C4-2B (cell line): ENCODE measurements around the gene ABHD2.

Experiments used
- ZFX ChIP-seq: fragments of 450-650 bp; IDR thresholded peaks from 2 replicates; pipeline ENCODE4 v1.6.1; 2017
- TF ChIP-seq, protein P1 (sequence below): fragments of 450-650 bp; conservative IDR thresholded peaks from 2 replicates; pipeline ENCODE4 v1.5.1; 2017; ENCODE audit warnings: mild to moderate bottlenecking

DNA sequence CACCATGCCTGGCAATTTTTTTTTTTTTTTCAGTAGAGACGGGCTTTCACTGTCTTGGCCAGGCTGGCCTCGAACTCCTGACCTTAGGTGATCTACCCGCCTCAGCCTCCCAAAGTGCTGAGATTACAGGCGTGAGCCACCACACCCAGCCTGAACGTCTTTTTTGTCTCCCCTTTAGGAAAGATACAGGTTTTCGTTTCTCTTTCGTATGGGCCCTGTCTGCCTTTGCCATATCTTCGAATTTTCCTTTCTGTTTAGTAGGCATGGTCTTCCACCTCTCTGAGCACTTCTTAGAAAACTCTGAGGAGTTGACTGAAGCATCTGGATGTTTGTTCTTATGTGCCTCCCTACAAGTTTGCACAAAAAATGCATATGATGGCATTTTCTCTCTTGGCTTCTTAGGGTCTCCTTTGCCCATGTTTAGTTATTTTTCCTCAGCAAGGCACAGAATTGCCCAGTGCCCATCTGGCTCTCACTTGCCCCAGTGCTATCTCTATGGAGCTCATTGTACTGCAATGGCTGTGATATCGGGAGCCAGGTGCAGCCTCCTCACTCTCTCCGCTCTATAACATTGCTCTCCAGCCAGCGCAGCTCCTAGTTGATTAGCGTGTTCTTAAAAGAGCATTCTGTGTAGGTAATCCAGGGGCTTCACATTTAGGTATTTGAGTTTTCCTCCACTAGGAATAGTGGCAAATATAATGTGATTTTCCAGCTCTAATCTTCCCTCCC lies 48.0 kb downstream of the ABHD2 start:
- TF ChIP-seq, protein P1, sequence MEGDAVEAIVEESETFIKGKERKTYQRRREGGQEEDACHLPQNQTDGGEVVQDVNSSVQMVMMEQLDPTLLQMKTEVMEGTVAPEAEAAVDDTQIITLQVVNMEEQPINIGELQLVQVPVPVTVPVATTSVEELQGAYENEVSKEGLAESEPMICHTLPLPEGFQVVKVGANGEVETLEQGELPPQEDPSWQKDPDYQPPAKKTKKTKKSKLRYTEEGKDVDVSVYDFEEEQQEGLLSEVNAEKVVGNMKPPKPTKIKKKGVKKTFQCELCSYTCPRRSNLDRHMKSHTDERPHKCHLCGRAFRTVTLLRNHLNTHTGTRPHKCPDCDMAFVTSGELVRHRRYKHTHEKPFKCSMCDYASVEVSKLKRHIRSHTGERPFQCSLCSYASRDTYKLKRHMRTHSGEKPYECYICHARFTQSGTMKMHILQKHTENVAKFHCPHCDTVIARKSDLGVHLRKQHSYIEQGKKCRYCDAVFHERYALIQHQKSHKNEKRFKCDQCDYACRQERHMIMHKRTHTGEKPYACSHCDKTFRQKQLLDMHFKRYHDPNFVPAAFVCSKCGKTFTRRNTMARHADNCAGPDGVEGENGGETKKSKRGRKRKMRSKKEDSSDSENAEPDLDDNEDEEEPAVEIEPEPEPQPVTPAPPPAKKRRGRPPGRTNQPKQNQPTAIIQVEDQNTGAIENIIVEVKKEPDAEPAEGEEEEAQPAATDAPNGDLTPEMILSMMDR: no peak
- no peak for TF ChIP-seq ZFX
